Transverse colon (tissue), 4 donors: ENCODE results near the gene CUL1.

ENCODE experiments used
- CTCF ChIP-seq, 5 experiments: fragments of 200-600 bp in 3 of 5; fragments of 450-650 bp in 2 of 5; sonication (generic) in 3 of 5; IDR thresholded peaks; 1 replicate in 2 of 5; 2 replicates in 3 of 5; pipeline ENCODE4 v1.5.1; 2016 to 2017; ENCODE audit warnings: antibody characterized with exemption in 5 of 5, inconsistent platforms in 3 of 5, mild to moderate bottlenecking in 2 of 5, moderate library complexity in 1 of 5
- EP300 ChIP-seq: sonication (generic); formaldehyde crosslinking; IDR thresholded peaks from one replicate; pipeline ENCODE4 v1.6.1; 2017; ENCODE audit warnings: antibody characterized with exemption, low read depth
- POLR2A ChIP-seq: fragments of 450-650 bp; IDR thresholded peaks from one replicate; pipeline ENCODE4 v1.6.1; 2016; ENCODE audit warnings: antibody characterized with exemption, mild to moderate bottlenecking, moderate library complexity
- POLR2AphosphoS5 ChIP-seq, 3 donors: sonication (generic); formaldehyde crosslinking; IDR thresholded peaks; one replicate each; pipeline ENCODE4 v1.6.1; 2016; ENCODE audit warnings: antibody characterized with exemption in 3 of 3

- TF ChIP-seq CTCF (IDR thresholded peaks at IDR 0.05) (no peak), POLR2A (no peak), POLR2AphosphoS5 (IDR thresholded peaks at IDR 0.05) (no peak), EP300 (no peak)
These were observed 71.3 kb downstream of the CUL1 start for GRCh38 chr7:148770004-148770403.
